GM12878 (cell line): Measurements from ENCODE around the gene AHR. TPM values are rescaled to one million over a fixed set of nuclear protein-coding genes. Genes with fewer than 3 reads are reported as not detected.
A peak's percentile ranks its signal among the peaks of the same experiment; 100 is the strongest.
"Not testable (repeated sequence)": the region's sequence is repeated elsewhere in the genome, so short reads cannot be mapped to it uniquely, and the experiment has no call there.

Experiments
- ATAC-seq: fragments of 200-7000 bp; cut with Tn5 transposase; 3 replicates; pipeline ENCODE4 v1.9.1; 2020; ENCODE audit warnings: mild to moderate bottlenecking, moderate library complexity
- BruUV-seq: library from RNA; stranded (reverse); fragments of 400-500 nt; replicated peaks from 2 replicates; lab custom pipeline; 2021; lab: Mats Ljungman, UMichigan
- CTCF ChIA-PET: fragments of 300-600 bp; sonication (Branson Sonifier 250); formaldehyde crosslinking; extraction: SDS; loops from one replicate; lab custom pipeline; 2021; ENCODE audit warnings: inconsistent platforms; lab: Yijun Ruan, JAX
- POLR2A ChIA-PET: fragments of 350-600 bp; formaldehyde crosslinking; extraction: SDS; loops from one replicate; lab custom pipeline; 2021; ENCODE audit warnings: inconsistent platforms; lab: Charles Lee
- RAD21 ChIA-PET: fragments of 300-600 bp; sonication (Branson Sonifier 250); formaldehyde crosslinking; loops from one replicate; lab custom pipeline; 2023; ENCODE audit warnings: antibody characterized with exemption; ENCODE audit not compliant: unreplicated experiment; lab: Charles Lee
- SMC1A ChIA-PET: fragments of 300-600 bp; sonication (Branson Sonifier 250); formaldehyde crosslinking; loops from one replicate; lab custom pipeline; 2023; ENCODE audit not compliant: unreplicated experiment, uncharacterized antibody; lab: Charles Lee
- DNase-seq: peaks from one replicate; pipeline ENCODE4 v3.0.0-alpha.2; 2011; ENCODE audit warnings: low read depth, low spot score
- FAIRE-seq: peaks from 3 replicates; lab custom pipeline; 2011; peaks lifted over from hg19 to GRCh38; lab: Jason Lieb, UNC
- H2AFZ ChIP-seq: 2 replicates; pipeline ENCODE4 v1.6.0; 2011; ENCODE audit warnings: low read depth, low read length, control low read depth; ENCODE audit not compliant: control insufficient read depth
- H3K27ac ChIP-seq: 2 replicates; pipeline ENCODE4 v1.5.1; 2011; ENCODE audit warnings: control low read depth; ENCODE audit not compliant: control insufficient read depth, insufficient read depth
- H3K27me3 ChIP-seq, 2 experiments: replicated peaks in 1 of 2; 2 replicates each; pipeline versions ENCODE4 v1.6.0 to v1.6.1; 2011; ENCODE audit warnings: low read length in 1 of 2; ENCODE audit not compliant: control insufficient read depth in 2 of 2, insufficient read depth in 2 of 2
- H3K36me3 ChIP-seq, 2 experiments: 2 replicates each; pipeline ENCODE4 v1.5.1; 2011; ENCODE audit warnings: low read length in 1 of 2; ENCODE audit not compliant: control insufficient read depth in 2 of 2, insufficient read depth in 2 of 2
- H3K4me1 ChIP-seq: 2 replicates; pipeline ENCODE4 v1.6.1; 2011; ENCODE audit warnings: mild to moderate bottlenecking, low read length, moderate library complexity, mixed read lengths; ENCODE audit not compliant: control insufficient read depth, insufficient read depth
- H3K4me2 ChIP-seq: 2 replicates; pipeline ENCODE4 v1.6.0; 2011; ENCODE audit warnings: control low read depth; ENCODE audit not compliant: control insufficient read depth, insufficient read depth
- H3K4me3 ChIP-seq: fragments of 200-600 bp; sonication (generic); 2 replicates; pipeline ENCODE4 v1.5.1; 2016
- H3K79me2 ChIP-seq: 2 replicates; pipeline ENCODE4 v1.6.0; 2011; ENCODE audit warnings: low read length; ENCODE audit not compliant: control insufficient read depth, insufficient read depth
- H3K9ac ChIP-seq: 2 replicates; pipeline ENCODE4 v1.8.0; 2011; ENCODE audit warnings: low read length, control low read depth, mixed read lengths; ENCODE audit not compliant: control insufficient read depth, insufficient read depth
- H3K9me3 ChIP-seq: replicated peaks from 3 replicates; pipeline ENCODE4 v1.5.1; 2011; ENCODE audit warnings: mild to moderate bottlenecking, low read length; ENCODE audit not compliant: control insufficient read depth, insufficient read depth
- H4K20me1 ChIP-seq: 2 replicates; pipeline ENCODE4 v1.6.0; 2011; ENCODE audit not compliant: control insufficient read depth, insufficient read depth
- WGBS: methylation state at CpG from one replicate; pipeline ENCODE4 v1.1.6; 2016; ENCODE audit warnings: low lambda C conversion rate; ENCODE audit not compliant: insufficient replicate concordance, insufficient coverage; ENCODE audit errors: missing lambda C conversion rate; 5-methylcytosine and 5-hydroxymethylcytosine counted together
- in situ Hi-C: fragments of 300-500 bp; cut with MboI; formaldehyde crosslinking; loops from 9 replicates; pipeline ENCODE4 v1.14.3; 2018; ENCODE audit warnings: mixed read lengths
- intact Hi-C: fragments of 100-400 bp; cut with micrococcal nuclease; formaldehyde crosslinking; loops from one replicate; pipeline ENCODE4 v1.14.2; 2022; ENCODE audit not compliant: unreplicated experiment
- polyA plus RNA-seq, 11 experiments: library from polyadenylated mRNA; depleted of rRNA in 4 of 11; unstranded in 6 of 11; stranded (reverse) in 5 of 11; fragments of >200 nt; fragmentation: Nextera tagmentation in 4 of 11; fragmentation: Illumina TruSeq in 1 of 11; extraction: Ambion mirVana in 4 of 11; extraction: Trizol in 1 of 11; gene quantifications; 1 replicate in 1 of 11; 2 replicates in 10 of 11; pipeline versions ENCODE4 v1.2.1 to v1.2.3, GENCODE V29; 2011 to 2016; ENCODE audit warnings: inconsistent platforms in 2 of 11, missing spikeins in 2 of 11, low read depth in 1 of 11
- total RNA-seq, 4 experiments: library from RNA; depleted of rRNA in 3 of 4; stranded (reverse); fragments of >200 nt in 3 of 4; fragmentation: Illumina TruSeq in 1 of 4; extraction: Trizol in 1 of 4; gene quantifications; 2 replicates each; pipeline versions ENCODE4 v1.2.1 to v1.2.3, GENCODE V29; 2013 to 2021
- TF ChIP-seq, protein P1 (sequence below): fragments of 450-650 bp; IDR thresholded peaks from 2 replicates; pipeline ENCODE4 v1.6.1; 2016; ENCODE audit warnings: mild to moderate bottlenecking
- TF ChIP-seq, protein P2 (sequence below): fragments of 450-650 bp; IDR thresholded peaks from 2 replicates; pipeline ENCODE4 v1.6.1; 2017; ENCODE audit warnings: mild to moderate bottlenecking, moderate library complexity

Gene AHR
- total and polyA plus RNA-seq, 10 of the 15 experiments (the other 5 are each of a cell fraction or from before 2014, with no cell fraction given), result 1.7 to 16.9 (median 4.5) TPM

DNA sequence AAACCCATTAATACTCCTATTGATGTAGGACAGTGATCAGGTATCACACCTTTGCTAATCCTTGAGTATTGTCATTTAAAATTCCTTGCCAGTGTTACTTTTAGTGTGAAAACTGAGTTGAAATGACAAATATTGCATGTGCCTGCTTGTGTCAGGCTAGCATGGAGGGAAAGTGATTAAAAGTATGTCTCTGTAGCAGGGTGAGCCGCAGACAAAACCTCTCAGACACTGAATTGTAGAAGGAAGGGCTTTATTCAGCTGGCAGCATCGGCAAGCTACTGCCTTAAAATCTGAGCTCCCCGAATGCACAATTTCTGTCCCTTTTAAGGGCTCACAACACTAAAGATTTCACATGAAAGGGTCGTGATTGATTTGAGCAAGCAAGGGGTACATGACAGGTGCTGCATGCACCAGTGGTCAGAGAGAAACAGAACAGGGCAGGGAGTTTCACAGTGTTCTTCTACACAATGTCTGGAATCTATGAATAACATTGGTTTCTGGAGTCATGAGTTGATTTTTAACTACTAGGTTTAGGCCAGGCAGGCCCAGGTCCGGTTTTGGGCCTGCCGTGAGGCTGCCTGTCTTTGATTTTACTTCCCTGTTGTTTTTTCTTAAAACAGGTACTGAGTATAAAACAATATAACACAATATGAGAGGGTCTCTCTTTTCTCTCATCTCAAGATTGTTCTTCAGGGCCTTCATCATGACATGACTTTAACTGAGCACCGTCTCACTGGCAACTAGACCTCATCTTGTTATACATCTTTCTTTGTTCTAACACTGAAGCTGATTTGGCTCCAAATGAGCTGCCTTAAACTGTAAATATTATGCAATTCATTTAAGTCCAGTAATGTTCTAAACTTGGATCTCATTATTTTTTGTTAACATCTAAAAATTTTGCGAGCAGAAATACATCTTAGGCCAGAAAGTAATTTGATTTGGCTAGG, 84.2 kb downstream of the AHR start:
- H2AFZ ChIP-seq, result peak overlapping the region; percentile 66
- RAD21 ChIA-PET, result interaction anchor here (0.6 to 2.1 kb wide), 3 partner anchors 8 to 123 kb away, joined by 3 to 7 read pairs (median 3); no protein-coding TSS in a partner anchor
- FAIRE-seq, H3K4me3 ChIP-seq, H3K9me3 ChIP-seq, H4K20me1 ChIP-seq, H3K4me1 ChIP-seq, H3K4me2 ChIP-seq, H3K79me2 ChIP-seq, DNase-seq, H3K27ac ChIP-seq, H3K36me3 ChIP-seq, BruUV-seq, in situ Hi-C loops, H3K27me3 ChIP-seq, H3K9ac ChIP-seq: not testable (repeated sequence)
- TF ChIP-seq, protein P1, sequence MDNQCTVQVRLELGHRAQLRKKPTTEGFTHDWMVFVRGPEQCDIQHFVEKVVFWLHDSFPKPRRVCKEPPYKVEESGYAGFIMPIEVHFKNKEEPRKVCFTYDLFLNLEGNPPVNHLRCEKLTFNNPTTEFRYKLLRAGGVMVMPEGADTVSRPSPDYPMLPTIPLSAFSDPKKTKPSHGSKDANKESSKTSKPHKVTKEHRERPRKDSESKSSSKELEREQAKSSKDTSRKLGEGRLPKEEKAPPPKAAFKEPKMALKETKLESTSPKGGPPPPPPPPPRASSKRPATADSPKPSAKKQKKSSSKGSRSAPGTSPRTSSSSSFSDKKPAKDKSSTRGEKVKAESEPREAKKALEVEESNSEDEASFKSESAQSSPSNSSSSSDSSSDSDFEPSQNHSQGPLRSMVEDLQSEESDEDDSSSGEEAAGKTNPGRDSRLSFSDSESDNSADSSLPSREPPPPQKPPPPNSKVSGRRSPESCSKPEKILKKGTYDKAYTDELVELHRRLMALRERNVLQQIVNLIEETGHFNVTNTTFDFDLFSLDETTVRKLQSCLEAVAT, result peak; percentile 49; the same call in 1 of the 2 replicates
- TF ChIP-seq, protein P2, sequence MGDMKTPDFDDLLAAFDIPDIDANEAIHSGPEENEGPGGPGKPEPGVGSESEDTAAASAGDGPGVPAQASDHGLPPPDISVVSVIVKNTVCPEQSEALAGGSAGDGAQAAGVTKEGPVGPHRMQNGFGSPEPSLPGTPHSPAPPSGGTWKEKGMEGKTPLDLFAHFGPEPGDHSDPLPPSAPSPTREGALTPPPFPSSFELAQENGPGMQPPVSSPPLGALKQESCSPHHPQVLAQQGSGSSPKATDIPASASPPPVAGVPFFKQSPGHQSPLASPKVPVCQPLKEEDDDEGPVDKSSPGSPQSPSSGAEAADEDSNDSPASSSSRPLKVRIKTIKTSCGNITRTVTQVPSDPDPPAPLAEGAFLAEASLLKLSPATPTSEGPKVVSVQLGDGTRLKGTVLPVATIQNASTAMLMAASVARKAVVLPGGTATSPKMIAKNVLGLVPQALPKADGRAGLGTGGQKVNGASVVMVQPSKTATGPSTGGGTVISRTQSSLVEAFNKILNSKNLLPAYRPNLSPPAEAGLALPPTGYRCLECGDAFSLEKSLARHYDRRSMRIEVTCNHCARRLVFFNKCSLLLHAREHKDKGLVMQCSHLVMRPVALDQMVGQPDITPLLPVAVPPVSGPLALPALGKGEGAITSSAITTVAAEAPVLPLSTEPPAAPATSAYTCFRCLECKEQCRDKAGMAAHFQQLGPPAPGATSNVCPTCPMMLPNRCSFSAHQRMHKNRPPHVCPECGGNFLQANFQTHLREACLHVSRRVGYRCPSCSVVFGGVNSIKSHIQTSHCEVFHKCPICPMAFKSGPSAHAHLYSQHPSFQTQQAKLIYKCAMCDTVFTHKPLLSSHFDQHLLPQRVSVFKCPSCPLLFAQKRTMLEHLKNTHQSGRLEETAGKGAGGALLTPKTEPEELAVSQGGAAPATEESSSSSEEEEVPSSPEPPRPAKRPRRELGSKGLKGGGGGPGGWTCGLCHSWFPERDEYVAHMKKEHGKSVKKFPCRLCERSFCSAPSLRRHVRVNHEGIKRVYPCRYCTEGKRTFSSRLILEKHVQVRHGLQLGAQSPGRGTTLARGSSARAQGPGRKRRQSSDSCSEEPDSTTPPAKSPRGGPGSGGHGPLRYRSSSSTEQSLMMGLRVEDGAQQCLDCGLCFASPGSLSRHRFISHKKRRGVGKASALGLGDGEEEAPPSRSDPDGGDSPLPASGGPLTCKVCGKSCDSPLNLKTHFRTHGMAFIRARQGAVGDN, result peak; percentile 88
- CTCF ChIA-PET, result interaction anchor here (0.7 to 2.4 kb wide), 4 partner anchors 20 to 433 kb away, joined by 3 to 6 read pairs (median 3); no protein-coding TSS in a partner anchor
- peak; percentile 65 for ATAC-seq
- 57% methylated on average over 8 of the region's 8 CpGs for WGBS
- SMC1A ChIA-PET, result interaction anchor here (1.0 to 4.8 kb wide), 5 partner anchors 7 to 29 kb away, joined by 3 to 28 read pairs (median 4); no protein-coding TSS in a partner anchor
- POLR2A ChIA-PET, result interaction anchor here (0.5 to 1.1 kb wide), 3 partner anchors 8 to 265 kb away, joined by 3 to 4 read pairs (median 3); no protein-coding TSS in a partner anchor
- intact Hi-C loops, result loop anchor here (1.0 kb wide), 1 partner anchor 20 kb away; no protein-coding TSS in a partner anchor
